Suppressor macrophage treated with lipopolysaccharide for 1 hour (primary cell): Measurements from ENCODE around the gene UBE2H.
"Not testable (repeated sequence)": the region's sequence is repeated elsewhere in the genome, so short reads cannot be mapped to it uniquely, and the experiment has no call there.

Source experiments
- DNase-seq, 3 donors: peaks; one replicate each; pipeline ENCODE4 v3.0.0-alpha.2; 2020 to 2022

The UBE2H gene

DNA sequence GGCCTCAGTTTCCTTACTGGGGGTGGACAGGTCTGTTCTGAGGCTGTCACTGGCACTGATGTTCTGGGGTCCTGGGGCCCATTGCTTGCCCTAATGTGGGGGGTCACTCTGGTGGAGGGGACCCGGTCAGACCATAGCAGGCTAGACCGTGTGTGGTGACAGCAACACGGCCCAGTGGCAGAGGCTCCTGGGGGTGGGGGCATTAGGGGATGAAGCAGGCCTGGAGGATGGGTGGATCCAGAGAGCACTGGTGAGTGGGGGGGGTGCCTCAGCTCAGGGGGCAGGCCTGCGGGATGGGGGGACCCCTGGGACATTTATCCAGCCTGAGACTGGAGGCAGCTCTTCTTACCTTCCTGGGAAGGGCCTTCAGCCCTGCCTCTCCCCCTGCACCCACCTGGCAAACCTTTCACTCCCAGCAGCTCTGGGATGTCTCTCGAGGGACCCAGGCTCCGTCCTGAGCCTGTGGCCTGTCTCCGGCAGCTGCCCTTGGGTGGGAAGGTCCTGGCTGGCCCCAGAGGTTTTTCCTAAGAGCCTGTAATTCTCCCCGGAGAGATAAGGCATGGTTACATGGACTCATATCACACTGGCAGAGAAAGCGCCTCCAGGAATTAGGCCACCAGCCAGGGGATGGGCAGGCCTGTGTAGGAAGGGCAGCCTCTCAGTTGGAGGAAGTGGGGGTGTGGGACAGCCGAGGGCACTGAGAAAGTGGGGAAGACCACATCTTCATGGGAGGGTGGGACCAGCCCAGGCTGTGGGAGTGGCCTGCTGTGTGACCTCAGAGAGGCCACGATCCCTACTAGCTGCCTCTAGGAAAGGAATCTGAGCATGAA is 147.7 kb downstream of the UBE2H start:
- DNase-seq, result peak; percentile 45 to 66 (median 50)

DNA sequence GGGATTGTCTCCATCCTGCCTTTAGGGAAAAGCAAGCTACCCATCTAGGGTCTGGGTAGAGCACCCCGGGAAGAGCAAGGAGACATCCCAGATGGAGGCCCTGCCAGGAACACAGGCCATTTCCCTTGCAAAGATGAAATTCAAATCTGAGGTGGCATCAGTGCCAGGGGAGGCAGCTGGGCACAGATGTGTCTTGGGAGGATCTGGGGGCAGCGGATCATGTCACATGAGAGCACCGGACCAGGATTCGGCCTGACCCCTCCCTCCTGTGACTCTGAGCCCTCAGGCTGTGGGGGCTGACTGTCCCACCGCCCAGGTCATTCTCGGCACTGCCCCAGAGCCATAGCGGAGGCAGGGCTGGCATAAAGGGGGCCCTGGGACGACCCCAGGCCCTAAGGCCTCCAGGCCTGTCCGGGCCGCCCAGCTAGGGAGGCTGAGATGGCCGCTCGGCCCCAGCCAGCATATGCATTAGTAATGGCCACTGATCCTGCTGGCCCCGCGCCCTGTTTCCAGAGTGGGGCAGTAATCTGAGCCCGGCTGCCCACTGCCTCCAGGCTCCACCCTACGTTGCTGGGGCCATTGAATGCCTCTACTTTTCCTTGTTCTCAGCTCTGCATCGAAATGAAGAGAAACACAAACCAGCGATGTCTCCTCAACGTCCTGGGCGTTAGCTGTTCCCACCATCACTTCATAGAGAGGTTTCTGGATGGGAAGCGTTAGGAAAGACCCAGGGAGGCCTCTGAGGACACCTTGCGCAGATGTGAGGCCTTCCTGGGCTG is 148.5 kb downstream of the UBE2H start:
- no peak for DNase-seq

DNA sequence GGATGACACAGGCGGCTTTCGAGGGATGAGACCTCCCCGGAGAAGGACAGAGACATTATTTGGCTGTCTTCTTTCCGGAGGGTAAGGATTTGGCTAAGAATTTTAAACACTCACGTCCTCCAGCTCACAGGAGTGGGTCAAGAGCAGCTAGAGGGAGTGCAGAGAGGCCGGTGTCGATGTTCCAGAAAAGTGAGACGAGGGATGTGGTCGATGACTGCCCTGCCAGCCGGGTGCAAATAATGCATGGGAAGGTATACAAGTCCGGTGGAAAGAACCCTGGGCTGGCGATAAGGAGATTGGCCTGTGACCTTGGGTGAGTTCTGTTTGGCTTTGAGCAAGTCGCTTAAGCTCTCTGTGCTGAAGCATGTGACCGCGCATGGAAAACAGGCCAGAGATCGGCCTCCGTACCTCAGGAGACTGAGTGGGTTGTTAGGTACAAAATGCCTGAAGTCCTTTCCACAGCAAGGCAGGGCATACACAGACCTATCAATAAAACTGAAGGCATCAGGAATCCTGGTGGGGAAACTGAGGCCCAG is 149.1 kb downstream of the UBE2H start:
- no peak for DNase-seq

DNA sequence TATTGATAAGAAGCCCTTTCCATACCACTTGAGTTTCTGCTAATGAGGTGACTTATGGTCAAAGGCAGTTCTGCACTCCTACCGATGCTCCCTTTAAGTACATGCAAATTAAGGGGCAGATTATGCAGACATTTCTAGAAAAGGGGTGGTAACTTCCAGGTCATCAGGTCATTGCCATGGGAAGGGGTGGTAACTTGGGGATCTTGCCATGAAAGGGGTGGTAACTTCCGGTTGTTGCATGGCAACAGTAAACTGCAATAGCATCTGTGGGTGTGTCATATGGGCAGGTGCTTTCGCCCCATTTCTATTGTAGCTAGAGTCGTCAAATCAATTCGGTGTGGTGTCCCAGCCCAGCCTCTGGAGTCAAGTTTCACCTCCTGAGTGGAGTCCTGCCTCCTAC is 150.9 kb downstream of the UBE2H start:
- DNase-seq, result no peak

DNA sequence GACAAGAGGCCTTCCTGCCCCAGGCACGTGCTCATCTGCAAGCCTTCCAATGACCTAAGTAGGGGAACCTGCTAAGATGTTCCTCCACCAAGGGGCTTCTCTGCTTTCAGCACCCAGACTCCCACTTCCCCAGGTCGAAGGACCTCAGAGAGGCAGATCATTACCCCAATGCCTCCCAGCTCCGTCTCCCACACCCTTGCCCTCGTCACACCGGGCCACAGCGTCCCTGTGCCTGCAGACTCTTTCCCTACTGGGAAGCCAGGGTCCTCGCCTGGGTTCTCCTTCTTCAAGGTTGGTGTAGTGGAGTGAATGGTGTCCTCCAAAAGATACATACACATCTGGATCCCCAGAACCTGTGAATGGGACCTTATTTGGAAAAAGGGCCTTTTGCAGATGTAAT is 151.9 kb downstream of the UBE2H start:
- DNase-seq, result no peak

DNA sequence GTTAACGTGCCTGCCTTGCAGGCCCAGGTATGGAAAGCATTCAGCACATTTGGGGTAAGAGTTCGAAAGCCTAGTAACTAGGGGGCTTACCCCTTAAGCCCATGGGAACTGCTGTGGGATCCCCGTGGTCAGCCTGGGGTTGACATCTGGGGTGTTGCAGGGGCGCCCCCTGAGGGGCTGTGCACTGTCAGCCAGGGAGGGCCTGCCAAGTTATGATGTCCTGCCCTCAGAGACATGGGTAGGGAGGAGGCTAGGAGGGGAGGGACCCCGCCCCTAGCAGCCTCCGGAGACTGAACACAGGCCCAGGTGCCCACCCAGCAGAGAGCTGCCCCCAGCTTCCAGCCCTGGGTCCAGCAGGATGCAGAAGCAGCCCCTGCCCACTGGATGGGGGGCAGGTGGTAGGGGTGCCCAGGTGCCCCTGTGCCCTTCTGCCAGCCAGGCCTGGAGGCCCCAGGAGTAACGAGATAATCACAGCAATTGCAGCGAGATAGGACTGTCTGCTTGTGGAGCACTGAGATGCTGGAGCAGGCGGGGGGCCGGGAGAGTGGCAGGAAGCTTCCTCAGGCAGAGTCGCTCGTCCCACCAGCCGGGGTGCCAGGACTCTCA is 153.3 kb downstream of the UBE2H start:
- DNase-seq, result no peak

DNA sequence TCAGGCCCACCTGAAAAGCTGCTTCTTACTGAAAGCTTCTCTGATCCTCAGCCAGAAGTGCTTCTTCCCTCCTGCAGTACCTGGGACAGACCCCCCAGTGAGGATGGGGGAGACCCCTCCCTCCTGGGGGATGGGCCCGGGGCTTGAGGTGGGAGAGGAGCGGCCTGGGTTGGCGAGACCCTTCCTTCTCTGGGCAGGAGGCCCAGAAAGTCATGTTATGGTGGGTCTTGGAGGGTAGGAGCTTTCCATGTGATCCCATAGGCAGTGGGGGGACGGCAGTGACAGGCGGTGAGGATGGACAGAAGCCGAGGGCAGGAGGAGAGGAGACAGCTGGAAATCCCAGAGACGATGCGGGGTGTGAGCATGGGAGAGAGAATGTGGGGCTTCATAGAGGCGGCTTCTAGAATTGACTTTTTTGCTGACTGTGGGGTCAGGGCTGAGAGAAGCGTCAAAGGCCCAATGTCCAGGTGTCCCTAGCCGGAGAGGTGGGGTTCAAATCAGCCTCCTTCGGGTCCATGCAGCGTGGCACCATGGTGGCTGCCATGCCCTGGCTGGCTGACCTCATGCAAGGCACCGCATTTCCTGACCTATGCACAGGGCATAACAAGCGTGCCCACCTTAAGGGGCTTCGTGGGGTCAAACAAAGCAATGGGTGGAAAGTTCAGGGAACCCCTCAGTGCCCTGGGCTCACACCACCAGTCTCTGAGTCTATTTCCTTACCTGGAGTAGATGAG is 154.0 kb downstream of the UBE2H start:
- DNase-seq, result no peak

DNA sequence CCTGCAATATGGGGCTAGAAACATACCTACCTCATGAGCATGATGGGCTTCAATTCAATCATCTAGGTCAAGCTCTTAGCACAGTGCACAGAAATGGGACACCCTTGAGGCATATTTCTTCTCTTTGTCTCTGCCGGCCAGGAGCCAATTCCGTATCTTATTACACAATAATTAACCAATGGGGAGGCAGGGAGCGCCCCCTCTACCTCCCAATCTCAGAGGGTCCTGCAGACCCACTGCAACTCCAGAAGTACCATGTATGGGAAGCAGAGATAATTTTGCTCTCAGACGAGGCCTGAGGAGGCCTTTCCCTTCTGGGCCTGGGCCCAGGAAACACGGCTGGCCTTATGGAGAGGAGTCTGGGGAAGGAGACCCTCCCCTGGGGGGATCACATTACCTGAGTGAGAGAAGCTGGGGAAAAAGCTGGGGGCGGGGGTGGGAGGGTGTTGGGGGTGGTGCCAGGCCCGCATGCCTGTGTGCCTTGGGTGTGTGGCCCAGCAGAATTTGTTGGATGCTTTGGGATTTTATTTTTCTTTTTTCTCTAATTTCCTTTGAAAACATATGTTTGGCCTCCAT is 155.5 kb downstream of the UBE2H start:
- no peak for DNase-seq

DNA sequence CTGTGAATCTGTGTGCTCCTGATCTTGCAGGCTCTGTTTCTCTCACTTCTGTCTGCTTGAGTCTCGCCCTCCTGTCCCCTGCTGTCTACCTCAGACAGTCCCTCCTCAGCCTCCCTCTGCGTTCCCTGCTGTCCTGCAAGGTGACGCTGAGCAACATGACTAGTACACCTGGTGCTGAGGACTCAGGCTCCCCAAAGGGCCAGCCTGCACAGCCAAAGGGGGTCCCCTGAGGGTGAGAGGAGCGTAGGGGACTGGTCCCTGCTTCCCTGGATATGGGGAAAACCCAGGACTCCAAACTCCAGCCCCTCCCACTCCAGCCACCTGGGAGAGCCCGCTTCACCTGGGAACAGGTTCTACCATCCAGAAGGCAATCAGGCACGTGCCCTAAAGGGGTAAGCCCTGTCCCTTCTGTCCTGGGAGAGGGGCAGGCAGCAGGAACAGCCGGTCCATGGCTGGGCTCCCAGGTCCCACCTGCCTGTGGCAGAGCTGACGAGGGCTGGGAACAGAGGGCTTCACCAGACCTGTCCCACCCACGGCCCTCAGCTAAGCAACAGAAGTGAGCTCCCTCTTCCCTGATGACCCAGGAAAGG is 156.5 kb downstream of the UBE2H start:
- DNase-seq, result no peak

DNA sequence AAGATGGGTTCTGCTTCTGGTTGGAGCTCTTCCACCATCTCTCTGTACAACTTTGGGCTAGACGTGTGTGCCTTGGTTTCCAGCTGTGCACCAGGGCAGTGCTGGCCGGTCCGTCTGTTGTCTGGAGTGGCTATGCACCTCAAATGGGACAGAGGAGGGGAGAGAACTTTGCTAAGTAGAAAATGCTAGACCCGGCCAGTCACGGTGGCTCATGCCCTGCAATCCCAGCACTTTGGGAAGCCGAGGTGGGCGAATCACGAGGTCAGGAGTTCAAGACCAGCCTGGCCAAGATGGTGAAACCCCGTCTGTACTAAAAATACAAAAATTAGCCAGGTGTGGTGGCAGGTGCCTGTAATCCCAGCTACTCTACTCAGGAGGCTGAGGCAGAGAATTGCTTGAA is 158.3 kb downstream of the UBE2H start:
- DNase-seq, result not testable (repeated sequence)

DNA sequence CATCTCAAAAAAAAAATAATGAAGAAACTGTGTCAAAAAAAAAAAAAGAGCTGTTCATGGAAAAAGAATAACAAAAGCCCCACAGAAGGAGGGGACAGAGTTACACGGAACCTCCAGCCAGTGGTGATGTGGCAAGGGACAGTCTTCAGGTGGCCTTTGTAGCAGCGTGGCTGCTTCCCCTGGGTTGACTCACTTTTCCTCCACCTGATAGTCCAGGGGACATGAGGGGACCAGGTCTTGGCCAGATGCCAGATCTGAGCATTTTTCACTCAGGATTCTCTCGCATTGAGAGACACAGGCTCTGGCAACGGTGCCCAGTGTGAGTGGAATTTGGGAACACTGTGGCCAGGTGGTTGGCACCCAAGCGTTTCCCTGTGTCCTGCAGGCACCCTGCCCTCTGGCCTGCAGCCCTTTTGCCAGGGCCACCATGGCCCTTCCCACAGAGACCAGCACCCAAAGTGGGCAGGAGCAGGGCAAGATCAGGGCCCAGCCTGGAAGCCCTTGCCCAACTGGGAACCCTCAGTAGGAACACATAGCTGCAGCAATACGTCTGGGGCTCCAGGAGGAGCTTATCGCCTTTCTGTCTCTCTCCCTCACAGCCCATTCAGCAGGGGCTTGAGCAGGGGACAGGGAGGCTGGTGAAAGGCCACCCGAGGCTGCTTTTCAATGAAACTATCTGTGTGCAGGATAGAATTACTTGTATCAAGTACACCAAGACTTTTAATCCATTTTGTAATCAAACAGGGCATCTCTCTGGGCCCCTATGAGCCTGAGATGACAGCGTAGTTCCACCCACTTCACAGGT is 159.1 kb downstream of the UBE2H start:
- DNase-seq, result no peak

DNA sequence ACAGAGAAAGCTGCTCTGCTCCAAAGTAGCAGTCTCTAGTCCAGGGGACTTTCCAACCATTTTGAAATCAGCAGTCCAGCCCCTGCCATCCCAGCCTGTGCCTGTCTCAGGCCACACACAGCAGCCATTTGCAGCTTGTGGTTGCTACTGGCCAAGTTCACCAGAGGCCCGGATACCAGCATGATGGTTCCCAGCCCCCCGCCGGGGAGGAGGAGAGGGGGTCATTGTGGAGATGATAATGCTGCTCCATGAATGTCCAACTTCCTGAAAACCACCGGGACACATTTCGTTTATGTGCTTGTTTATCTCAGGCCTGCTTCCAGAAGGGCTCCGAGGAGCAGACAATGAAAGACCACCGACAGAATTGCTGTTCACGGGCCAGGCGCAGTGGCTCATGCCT is 160.0 kb downstream of the UBE2H start:
- peak in 1 of 3 donors; percentile 35 for DNase-seq

DNA sequence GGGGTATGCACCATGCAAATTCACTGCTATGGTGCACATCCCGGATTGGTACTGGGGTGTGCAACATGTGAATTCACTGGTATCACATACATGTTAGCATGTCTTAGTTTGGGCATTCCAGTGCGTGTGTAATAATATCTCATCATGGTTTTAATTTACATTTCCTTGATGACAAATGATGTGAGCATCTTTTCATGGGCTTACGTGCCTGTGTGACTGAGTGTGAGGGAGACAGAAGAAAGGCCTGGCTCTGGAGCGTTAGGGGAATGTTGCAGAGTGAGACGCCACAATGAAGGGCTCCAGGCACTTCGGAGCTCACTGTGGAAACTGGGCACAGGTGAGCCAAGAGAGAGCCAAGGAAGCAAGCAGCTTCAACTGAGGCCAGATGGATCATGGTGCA is 162.6 kb downstream of the UBE2H start:
- DNase-seq, result no peak

DNA sequence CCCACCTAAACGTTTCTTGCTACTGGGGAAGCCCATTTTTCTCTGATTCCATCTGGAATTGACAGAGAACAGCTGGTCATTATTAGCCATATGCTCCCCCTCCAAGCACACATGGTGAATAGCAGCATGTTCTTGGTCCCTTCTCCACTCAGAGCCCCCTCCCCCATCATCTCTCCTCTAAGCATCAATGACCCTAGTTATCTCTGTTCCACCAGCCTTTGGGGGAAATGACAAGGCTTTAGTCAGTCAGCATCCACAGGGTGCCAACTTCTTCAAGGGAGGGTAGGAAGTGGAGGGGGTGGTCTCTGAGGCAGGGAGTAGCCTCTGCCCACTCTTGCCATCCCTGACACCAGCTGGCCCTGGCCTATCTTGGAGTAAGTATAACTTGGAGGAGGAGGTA is 163.1 kb downstream of the UBE2H start:
- no peak for DNase-seq

DNA sequence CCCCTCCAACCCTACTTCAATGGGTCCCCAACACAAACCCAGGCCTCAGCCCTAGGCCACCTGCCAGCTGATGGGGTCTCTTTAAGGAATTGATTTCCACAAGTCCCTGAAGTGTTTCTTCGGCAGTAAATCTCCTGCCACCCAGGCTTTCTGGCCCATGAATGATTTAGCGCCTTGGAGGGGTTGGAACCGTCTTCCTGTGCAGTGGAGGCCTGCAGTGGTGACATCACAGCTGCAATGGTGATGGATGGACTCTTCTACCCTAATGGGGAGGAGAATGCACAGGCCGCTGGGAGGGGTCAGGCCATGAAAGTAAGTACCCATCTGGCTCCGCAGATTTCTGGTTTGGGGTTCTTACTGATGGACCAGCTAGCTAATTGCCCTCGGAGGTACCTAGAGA is 163.8 kb downstream of the UBE2H start:
- DNase-seq, result no peak

DNA sequence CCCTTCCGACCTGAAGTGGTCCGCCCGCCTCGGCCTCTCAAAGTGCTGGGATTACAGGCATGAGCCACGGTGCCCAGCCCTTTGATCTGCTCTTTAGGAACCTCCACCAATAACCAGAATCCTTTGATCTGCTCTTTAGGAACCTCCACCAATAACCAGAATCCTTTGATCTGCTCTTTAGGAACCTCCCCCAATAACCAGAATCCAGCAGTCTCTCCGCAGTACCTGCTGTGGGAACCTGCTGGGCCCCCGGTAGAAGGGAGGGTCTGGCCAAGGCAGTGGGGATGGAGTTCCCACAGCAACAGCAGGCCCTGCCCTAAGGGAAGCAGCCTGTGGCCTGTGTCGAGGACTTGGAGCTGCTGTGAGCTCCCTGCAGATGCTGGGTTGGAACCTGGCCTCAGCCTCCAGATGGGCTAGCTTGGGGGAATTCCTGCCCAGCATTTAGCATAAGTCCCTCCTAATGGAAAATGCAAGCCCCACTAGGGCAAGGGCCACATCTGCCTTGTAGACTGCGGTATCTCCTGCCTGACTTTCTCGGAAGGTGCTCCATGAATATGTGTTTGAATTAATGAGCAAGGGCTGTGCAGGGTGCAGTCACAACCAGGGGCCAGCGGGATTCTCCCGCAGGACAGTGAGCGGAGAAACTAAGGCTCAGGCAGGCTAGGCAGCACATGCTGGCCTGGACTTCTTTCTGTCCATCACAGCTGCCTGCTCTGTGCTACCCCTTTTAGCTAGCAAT is 165.8 kb downstream of the UBE2H start:
- DNase-seq, result no peak

DNA sequence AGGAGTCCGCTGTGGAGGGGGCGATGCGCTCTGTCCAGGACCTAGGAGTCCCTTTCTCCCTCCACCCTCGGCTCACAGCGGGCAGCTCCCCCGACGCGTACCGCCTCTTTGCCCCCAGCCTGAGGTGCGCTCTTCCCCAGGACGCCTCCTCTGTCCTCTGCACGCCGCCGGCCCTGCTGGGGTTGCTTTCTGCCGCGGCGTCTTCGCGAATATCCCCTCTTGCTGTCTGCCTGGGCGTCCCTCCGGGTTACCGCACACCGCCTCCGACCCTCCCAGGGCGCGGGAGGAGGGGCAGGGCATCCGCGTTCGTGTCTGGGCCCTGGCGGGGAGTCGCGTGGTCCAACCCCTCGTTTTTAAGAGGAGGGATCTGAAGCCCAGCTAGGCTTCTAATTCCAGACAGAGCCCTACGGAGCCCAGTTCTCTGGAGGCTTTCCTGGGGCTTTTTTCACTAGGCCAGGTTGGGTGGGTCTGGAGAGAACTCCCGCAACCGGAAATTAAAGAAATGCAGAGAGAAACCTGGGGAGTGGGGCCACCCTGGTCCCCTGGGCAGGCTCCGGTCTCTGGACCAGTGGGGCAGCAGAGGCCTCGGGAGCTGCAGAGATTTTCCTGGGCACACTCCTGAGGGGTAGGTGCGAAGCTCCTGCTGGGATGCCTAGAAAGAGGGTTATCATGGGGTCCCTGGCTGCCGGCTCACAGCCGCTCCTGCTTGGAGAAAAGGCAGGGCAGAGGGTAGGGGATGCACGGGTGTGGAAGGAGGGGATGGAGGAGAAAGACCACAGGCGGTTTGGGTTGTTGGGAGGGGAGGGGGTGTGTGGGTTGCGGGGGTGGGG is 166.9 kb downstream of the UBE2H start:
- DNase-seq, result no peak

DNA sequence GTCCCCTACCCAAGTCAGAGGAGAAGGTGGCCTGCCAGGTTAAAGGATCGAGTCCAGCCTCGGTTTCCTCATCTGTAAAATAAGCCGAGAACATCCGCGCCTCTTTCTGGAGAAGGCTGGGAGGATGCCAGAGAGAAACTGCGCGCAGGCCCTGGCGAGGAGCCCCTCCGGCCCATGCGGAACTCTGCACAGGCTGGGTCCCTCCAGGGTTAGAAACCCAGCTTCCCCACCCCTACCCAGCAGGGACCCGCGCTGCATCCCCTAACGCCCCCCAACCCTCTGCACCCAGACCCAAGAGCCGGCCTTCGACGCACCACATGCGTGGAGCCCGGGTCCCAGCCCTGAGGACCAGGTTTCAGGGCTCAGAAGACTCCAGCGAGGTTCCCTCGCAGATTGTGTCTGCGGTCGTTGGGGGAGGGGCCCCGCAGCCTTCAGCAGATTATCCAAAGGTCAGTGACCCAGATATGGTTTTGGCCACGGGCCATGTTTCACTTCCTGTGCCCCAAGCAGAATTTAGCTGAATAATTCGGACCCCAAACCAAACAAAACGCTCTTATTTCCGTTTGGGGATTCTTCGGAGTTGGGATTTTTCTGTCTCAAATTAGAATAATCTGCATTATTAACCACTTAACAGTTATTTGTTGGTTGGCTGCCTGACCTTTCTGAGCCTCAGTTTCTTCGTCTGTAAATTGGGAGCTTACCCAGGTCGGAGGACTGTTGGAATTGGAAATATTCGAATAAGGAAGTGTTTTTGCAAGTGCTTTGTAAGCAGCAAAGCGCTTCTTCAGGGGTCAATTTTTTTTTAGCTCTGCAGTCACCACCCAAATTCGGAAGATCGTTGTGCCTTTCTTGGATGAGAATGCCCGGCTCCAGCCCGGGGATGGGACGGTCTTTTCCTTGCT is 167.7 kb downstream of the UBE2H start:
- DNase-seq, result peak; percentile 38 to 46 (median 42)

DNA sequence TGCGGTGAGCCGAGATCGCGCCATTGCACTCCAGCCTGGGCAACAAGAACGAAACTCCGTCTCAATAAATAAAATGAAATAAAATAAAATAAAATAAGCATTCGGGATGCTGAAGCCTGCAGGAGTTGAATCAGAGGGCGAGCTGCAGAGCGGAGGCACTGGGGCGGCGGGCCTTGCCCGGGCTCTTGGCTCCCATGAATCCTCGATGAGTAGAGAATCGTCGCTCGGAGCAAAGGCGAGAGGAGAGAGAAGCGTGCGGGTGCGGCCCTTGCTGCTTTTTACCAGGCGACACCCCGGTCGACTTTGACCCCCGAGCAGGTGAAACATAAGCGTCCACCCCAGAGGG is 168.3 kb downstream of the UBE2H start:
- no peak for DNase-seq
